A549 (cell line): ENCODE measurements around the gene PLCB1. TPM values are rescaled to one million over a fixed set of nuclear protein-coding genes. Genes with fewer than 3 reads are reported as not detected.

ENCODE experiments used
- ATAC-seq, 2 experiments: fragments of 200-7000 bp in 1 of 2; fragments of >200 bp in 1 of 2; cut with Nextera tagmentation in 1 of 2; cut with Tn5 transposase in 1 of 2; 3 replicates each; pipeline versions ENCODE4 v1.8.0 to v1.9.1; 2018 to 2020; ENCODE audit warnings: mild to moderate bottlenecking in 1 of 2, moderate library complexity in 1 of 2
- CTCF ChIA-PET: fragments of 300-600 bp; sonication (Branson Sonifier 250); formaldehyde crosslinking; extraction: SDS; loops from one replicate; lab custom pipeline; 2021; ENCODE audit warnings: antibody characterized with exemption, inconsistent platforms; lab: Yijun Ruan, JAX
- POLR2A ChIA-PET: fragments of 350-600 bp; formaldehyde crosslinking; extraction: SDS; loops from one replicate; lab custom pipeline; 2021; ENCODE audit warnings: antibody characterized with exemption, inconsistent platforms; lab: Yijun Ruan, JAX
- DNase-seq, 2 experiments: peaks; one replicate each; pipeline versions ENCODE4 v3.0.0 to v3.0.0-alpha.2; 2011 to 2016; ENCODE audit warnings: low read depth in 1 of 2, low spot score in 1 of 2
- FAIRE-seq: peaks from 2 replicates; lab custom pipeline; 2011; peaks lifted over from hg19 to GRCh38; lab: Jason Lieb, UNC
- H3K27ac ChIP-seq, 2 experiments: fragments of >200 bp; sonication (Bioruptor Twin); formaldehyde crosslinking; 3 replicates each; pipeline ENCODE4 v1.5.1; 2016 to 2017
- H3K4me1 ChIP-seq: fragments of >200 bp; sonication (Bioruptor Twin); formaldehyde crosslinking; 3 replicates; pipeline ENCODE4 v1.6.1; 2016
- H3K4me2 ChIP-seq: fragments of >200 bp; sonication (Bioruptor Twin); formaldehyde crosslinking; 3 replicates; pipeline ENCODE4 v1.6.1; 2016
- H3K4me3 ChIP-seq: fragments of >200 bp; sonication (Bioruptor Twin); formaldehyde crosslinking; 3 replicates; pipeline ENCODE4 v1.5.1; 2016
- H3K9me3 ChIP-seq: fragments of >200 bp; sonication (Bioruptor Twin); formaldehyde crosslinking; 3 replicates; pipeline ENCODE4 v1.6.1; 2016
- EHF ChIP-seq: fragments of 250-450 bp; sonication (Bioruptor Pico); IDR thresholded peaks from 2 replicates; pipeline ENCODE4 v1.5.0; 2020; ENCODE audit warnings: mild to moderate bottlenecking
- EHMT2 ChIP-seq: fragments of 200-600 bp; sonication (generic); IDR thresholded peaks from 2 replicates; pipeline ENCODE4 v1.6.1; 2016; ENCODE audit warnings: antibody characterized with exemption, low read depth, mild to moderate bottlenecking, moderate library complexity
- ESRRA ChIP-seq: fragments of 150-350 bp; IDR thresholded peaks from 2 replicates; pipeline ENCODE4 v1.6.1; 2014; ENCODE audit warnings: mild to moderate bottlenecking, low read length, borderline replicate concordance
- GATA3 ChIP-seq: IDR thresholded peaks from 2 replicates; pipeline ENCODE4 v1.6.1; 2012; ENCODE audit warnings: borderline replicate concordance
- HDAC2 ChIP-seq: fragments of 200-600 bp; sonication (generic); IDR thresholded peaks from 2 replicates; pipeline ENCODE4 v1.6.1; 2016
- HES2 ChIP-seq: fragments of >200 bp; sonication (Bioruptor Twin); formaldehyde crosslinking; IDR thresholded peaks from 2 replicates; pipeline ENCODE4 v1.6.1; 2016
- HOXA7 ChIP-seq: fragments of 250-450 bp; sonication (Bioruptor Pico); IDR thresholded peaks from 2 replicates; pipeline ENCODE4 v1.5.0; 2020; ENCODE audit warnings: mild to moderate bottlenecking, moderate library complexity
- MAFK ChIP-seq: fragments of 450-650 bp; IDR thresholded peaks from 2 replicates; pipeline ENCODE4 v1.6.1; 2014; ENCODE audit not compliant: partially characterized antibody
- MAZ ChIP-seq: fragments of 150-350 bp; IDR thresholded peaks from 2 replicates; pipeline ENCODE4 v1.6.1; 2014; ENCODE audit warnings: antibody characterized with exemption, low read depth, low read length, borderline replicate concordance
- NFE2L2 ChIP-seq: fragments of 150-350 bp; conservative IDR thresholded peaks from 2 replicates; pipeline ENCODE4 v1.6.1; 2014; ENCODE audit warnings: low read length
- PBX3 ChIP-seq: IDR thresholded peaks from 2 replicates; pipeline ENCODE4 v1.6.1; 2012
- RARB ChIP-seq: fragments of 250-450 bp; sonication (Bioruptor Pico); IDR thresholded peaks from 2 replicates; pipeline ENCODE4 v1.8.0; 2021; ENCODE audit warnings: mild to moderate bottlenecking, moderate library complexity
- REST ChIP-seq: fragments of 200-600 bp; sonication (generic); IDR thresholded peaks from 2 replicates; pipeline ENCODE4 v1.6.1; 2016; ENCODE audit warnings: antibody characterized with exemption, mild to moderate bottlenecking, moderate library complexity
- RNF2 ChIP-seq: fragments of 200-600 bp; sonication (generic); IDR thresholded peaks from 2 replicates; pipeline ENCODE4 v1.6.1; 2016; ENCODE audit warnings: low read depth, mild to moderate bottlenecking, antibody characterized with exemption, moderate library complexity, borderline replicate concordance
- SREBF2 ChIP-seq: fragments of 450-650 bp; IDR thresholded peaks from 2 replicates; pipeline ENCODE4 v1.6.1; 2014; ENCODE audit warnings: mild to moderate bottlenecking, moderate library complexity
- TFCP2L1 ChIP-seq: fragments of 250-450 bp; sonication (Bioruptor Pico); IDR thresholded peaks from 2 replicates; pipeline ENCODE4 v1.5.0; 2021; ENCODE audit warnings: mild to moderate bottlenecking
- WGBS: methylation state at CpG from one replicate; pipeline ENCODE4 v1.1.6; 2017; ENCODE audit errors: missing lambda C conversion rate; 5-methylcytosine and 5-hydroxymethylcytosine counted together
- polyA plus RNA-seq, 4 experiments: library from polyadenylated mRNA; depleted of rRNA in 3 of 4; stranded (reverse); fragments of >200 nt; fragmentation: RNase III in 1 of 4; extraction: RNeasy Plus Mini Kit Qiagen cat#74134 plus additional on column Dnase treatment in 1 of 4; gene quantifications; 2 replicates in 3 of 4; 3 replicates in 1 of 4; pipeline ENCODE4 v1.2.3, GENCODE V29; 2011 to 2017

PLCB1 gene
- polyA plus RNA-seq, 2 of the 4 experiments (the other 2 are of a cell fraction) = 0.97 to 6.3 TPM

GRCh38 chr20:8870652-8871051 is 738.6 kb downstream of the PLCB1 start:
- CTCF ChIA-PET = interaction anchor here (2.4 kb wide), 1 partner anchor 17 kb away, joined by 11 read pairs; no protein-coding TSS in a partner anchor
- 57% methylated on average over 1 of the region's 1 CpG for WGBS
- ATAC-seq (no peak), DNase-seq (no peak), FAIRE-seq (peak; percentile 51)
- H3K4me2 ChIP-seq = no peak overlapping the region
- no peak for TF ChIP-seq ESRRA
- TF ChIP-seq GATA3 = peak; percentile 71; the same call in 1 of the 2 replicates
- no peak overlapping the region for H3K4me3 ChIP-seq
- H3K4me1 ChIP-seq = peaks cover 15% of the 10 kb centered on the region
- no peaks in the 10 kb centered on the region for H3K9me3 ChIP-seq
- no peak overlapping the region for H3K27ac ChIP-seq
- POLR2A ChIA-PET = no interaction called here

- DNase-seq (no peak), ATAC-seq (no peak), FAIRE-seq (peak; percentile 72)
- Histone ChIP-seq H3K27ac (peak overlapping the region; percentile 11 to 24; a peak in 1 of 6 replicates), H3K4me2 (no peak overlapping the region), H3K9me3 (no peaks in the 10 kb centered on the region), H3K4me3 (no peak overlapping the region), H3K4me1 (peaks cover 19% of the 10 kb centered on the region)
- peak; percentile 99 for TF ChIP-seq MAFK
- TF ChIP-seq HES2 = no peak
- TF ChIP-seq NFE2L2 = peak; percentile 98
- CTCF ChIA-PET = interaction anchor here (0.9 kb wide), 1 partner anchor 21 kb away, joined by 3 read pairs; no protein-coding TSS in a partner anchor
- POLR2A ChIA-PET = no interaction called here
- WGBS = 40% methylated on average over 1 of the region's 1 CpG
Measured at GRCh38 chr20:8874437-8874836, 742.4 kb downstream of the PLCB1 start.

GRCh38 chr20:8875586-8875985 is 743.5 kb downstream of the PLCB1 start:
- Histone ChIP-seq H3K9me3 (no peaks in the 10 kb centered on the region), H3K27ac (no peak overlapping the region), H3K4me2 (no peak overlapping the region), H3K4me3 (no peak overlapping the region), H3K4me1 (peaks cover 29% of the 10 kb centered on the region)
- ChIA-PET POLR2A (no interaction called here), CTCF (interaction anchor here (1.0 to 2.3 kb wide), 3 partner anchors 13 to 26 kb away, joined by 3 to 6 read pairs (median 5); no protein-coding TSS in a partner anchor)
- FAIRE-seq (peak; percentile 77), ATAC-seq (no peak), DNase-seq (no peak)
- TF ChIP-seq PBX3 (no peak), RNF2 (no peak), ESRRA (no peak), RARB (CRISPR knock-in tag) (no peak), HDAC2 (no peak), HOXA7 (CRISPR knock-in tag) (no peak), EHMT2 (no peak), EHF (CRISPR knock-in tag) (no peak), TFCP2L1 (no peak), REST (no peak), SREBF2 (no peak), MAZ (no peak)
